ENCODE data around the gene MRPL52.
"Not testable (repeated sequence)": the region's sequence is repeated elsewhere in the genome, so short reads cannot be mapped to it uniquely, and the experiment has no call there.

MRPL52 gene

DNA sequence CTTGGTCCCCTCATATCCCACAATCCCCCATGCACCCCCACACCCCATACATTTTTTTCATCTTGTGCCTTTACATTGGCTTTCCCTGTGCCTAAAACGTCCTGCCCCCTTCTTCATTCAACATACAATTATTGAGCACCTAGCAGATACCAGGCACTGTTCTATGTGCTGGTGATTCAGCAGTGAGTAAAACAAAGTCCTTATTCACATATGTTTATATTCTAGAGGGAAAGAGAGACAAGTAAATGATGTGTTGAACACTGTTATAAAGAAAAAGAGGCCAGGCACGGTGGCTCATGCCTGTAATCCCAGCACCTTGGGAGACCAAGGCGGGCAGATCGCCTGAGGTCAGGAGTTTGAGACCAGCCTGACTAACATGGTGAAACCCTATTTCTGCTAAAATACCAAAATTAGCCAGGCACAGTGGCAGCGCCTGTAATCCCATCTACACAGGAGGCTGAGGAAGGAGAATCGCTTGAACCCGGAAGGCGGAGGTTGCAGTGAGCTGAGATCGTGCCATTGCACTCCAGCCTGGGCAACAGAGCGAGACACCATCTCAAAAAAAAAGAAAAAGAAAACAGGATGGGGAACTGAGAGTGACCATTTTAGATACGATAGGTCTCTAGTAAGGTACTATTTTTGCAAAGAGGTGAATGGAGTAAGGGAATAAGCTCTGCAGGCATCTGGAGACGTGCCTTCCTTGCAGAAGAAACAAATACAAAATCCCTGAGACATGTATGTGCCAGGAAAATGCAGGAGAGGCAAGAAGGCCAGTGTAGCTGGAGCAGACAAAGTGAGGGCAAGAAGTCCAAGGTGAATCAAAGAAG, 26.6 kb upstream of the MRPL52 start:
- TF ChIP-seq, protein P1, sequence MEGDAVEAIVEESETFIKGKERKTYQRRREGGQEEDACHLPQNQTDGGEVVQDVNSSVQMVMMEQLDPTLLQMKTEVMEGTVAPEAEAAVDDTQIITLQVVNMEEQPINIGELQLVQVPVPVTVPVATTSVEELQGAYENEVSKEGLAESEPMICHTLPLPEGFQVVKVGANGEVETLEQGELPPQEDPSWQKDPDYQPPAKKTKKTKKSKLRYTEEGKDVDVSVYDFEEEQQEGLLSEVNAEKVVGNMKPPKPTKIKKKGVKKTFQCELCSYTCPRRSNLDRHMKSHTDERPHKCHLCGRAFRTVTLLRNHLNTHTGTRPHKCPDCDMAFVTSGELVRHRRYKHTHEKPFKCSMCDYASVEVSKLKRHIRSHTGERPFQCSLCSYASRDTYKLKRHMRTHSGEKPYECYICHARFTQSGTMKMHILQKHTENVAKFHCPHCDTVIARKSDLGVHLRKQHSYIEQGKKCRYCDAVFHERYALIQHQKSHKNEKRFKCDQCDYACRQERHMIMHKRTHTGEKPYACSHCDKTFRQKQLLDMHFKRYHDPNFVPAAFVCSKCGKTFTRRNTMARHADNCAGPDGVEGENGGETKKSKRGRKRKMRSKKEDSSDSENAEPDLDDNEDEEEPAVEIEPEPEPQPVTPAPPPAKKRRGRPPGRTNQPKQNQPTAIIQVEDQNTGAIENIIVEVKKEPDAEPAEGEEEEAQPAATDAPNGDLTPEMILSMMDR (conservative IDR thresholded peaks at IDR 0.05): no peak
- H3K27ac ChIP-seq: no peak overlapping the region

DNA sequence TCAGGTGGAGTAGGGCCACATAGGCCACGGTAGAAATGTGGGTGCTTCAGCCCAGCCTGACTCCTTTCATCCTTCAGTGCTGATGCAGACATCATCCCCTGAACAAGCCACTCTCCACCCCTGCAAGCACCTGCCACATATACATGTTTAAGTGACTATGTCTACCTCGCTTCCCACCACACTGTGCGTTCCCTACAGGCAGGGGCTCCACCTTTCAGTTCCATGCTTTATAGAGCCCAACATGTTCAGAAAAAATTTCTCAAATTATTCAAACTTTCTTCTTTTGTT, 26.1 kb upstream of the MRPL52 start:
- no peak overlapping the region for H3K27ac ChIP-seq
- TF ChIP-seq, protein P1 (conservative IDR thresholded peaks at IDR 0.05): no peak

DNA sequence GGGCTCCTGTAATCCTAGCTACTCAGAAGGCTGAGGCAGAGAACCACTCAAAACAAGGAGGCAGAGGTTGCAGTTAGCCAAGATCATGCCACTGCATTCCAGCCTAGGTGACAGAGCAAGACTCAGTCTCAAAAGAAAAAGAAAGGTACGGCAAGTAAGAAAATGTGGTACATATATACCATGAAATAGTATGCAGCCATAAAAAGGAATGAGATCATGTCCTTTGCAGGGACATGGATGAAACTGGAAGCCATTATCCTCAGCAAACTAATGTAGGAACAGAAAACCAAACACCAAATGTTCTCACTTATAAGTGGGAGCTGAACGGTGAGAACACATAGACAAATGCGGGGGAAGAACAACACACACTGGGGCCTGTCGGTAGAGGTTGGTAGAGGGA, 24.5 kb upstream of the MRPL52 start:
- not testable (repeated sequence) for H3K27ac ChIP-seq

DNA sequence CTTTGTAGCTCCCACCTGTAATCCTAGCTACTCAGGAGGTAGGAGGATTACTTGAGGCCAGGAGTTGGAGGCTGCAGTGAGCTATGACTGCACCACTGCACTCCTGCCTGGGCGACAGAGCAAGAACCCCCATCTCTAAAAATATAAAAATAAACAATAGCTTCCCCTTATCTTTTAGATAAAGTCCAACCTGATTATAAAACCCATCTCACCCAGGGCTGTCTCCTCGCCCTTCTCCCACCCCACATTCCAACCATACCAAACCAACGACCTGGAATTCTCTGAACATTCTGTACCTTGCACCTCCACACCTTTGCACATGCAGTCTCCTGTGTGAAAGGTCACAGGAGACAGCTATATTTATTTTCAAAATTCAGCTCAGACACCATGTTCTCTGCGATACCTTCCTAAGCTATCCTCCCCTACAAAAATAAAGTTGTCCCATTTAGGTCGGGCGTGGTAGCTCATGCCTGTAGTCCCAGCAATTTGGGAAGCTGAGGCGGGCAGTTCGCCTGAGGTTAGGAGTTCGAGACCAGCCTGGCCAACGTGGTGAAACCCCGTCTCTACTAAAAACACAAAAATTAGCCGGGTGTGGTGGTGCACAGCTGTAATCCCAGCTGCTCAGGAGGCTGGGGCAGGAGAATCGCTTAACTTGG, 22.1 kb upstream of the MRPL52 start:
- H3K27ac ChIP-seq: no peak overlapping the region
- TF ChIP-seq, protein P1 (conservative IDR thresholded peaks at IDR 0.05): no peak

DNA sequence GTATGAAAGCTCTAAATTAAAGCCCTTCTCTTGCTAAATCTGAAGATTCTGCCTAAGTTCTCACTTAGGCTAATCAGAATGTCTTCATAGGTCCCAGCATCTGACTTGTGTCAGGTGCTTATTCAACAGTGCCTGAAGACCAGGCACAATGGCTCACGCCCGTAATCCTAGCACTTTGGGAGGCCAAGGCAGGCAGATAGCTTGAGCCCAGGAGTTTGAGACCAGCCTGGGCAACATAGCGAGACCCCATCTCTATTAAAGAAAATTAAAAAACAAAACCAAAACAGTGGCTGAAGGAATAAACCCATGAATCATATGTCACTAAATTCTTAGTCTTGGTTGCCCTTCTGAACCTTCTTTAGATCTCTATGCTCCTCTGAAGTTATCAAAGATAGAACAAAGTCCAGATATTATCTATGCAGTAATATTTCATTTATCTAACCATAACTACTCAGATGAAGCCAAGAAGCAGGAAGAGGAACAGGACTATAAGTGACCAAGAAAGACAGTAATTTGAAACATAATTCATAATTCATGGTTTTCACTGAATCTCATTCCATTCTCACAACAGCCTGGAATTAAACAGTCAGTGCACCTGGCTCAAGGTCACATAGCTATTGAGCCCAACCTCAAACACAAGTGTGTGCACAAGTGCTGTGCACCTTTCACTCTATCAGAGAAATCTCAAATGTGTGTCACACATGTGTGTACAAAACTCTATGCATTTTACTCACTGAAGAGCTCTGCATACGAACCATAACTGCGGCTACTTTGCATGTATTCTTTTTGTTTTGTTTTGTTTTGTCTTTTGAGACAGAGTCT, 21.1 kb upstream of the MRPL52 start:
- TF ChIP-seq, protein P1 (conservative IDR thresholded peaks at IDR 0.05): no peak
- H3K27ac ChIP-seq: no peak overlapping the region

DNA sequence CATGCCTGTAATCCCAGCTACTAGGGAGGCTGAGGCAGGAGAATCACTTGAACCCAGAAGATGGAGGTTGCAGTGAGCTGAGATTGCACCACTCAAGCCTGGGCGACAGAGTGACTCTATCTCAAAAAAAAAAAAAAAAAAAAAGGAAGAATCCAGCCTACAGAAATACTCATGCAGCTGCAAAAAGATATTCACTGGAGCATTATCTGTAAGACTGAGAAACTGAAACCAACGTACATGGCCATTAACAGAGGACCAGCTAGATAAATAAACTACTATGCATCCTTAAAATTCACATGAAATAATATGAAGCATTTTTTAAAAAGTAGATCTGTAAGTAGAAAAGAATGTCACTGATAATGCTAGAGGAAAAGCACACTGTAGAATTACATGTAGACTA, 18.0 kb upstream of the MRPL52 start:
- no peak overlapping the region for H3K27ac ChIP-seq
- TF ChIP-seq, protein P1 (conservative IDR thresholded peaks at IDR 0.05): no peak

DNA sequence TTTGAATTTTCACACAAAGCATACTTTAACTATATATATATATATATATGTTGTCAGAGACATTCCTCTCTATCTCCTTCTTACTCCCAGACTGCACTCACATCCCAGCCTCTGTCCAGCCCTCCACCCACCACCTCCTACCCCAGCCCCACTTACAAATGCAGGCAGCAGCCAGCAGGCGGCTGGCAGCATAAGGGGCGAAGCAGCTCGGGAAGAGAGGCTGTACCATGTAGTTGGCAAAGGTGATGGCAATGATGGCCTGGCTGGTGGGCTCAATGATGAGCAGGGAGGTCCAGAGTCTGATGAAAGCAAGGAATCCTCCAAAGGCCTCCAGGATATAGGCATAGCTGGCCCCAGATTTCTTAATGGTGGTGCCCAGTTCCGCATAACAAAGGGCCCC, 16.9 kb upstream of the MRPL52 start:
- TF ChIP-seq, protein P1 (conservative IDR thresholded peaks at IDR 0.05): no peak
- no peak overlapping the region for H3K27ac ChIP-seq

Measured in VCaP (cell line).